ENCODE data around the gene SLC7A7. TPM values are rescaled to one million over a fixed set of nuclear protein-coding genes. Genes with fewer than 3 reads are reported as not detected.

SLC7A7 gene
- total and polyA plus RNA-seq, 2 of the 13 experiments (the other 11 are each of a cell fraction or from before 2014, with no cell fraction given) = 0.13 to 0.63 TPM

- TF ChIP-seq UBTF (CRISPR knock-in tag; IDR thresholded peaks at IDR 0.05) (peak; percentile 73), ELK4 (CRISPR knock-in tag; IDR thresholded peaks at IDR 0.05; ENCODE audit: borderline replicate concordance) (no peak; the same call in 1 of the 2 replicates), ZNF782 (CRISPR knock-in tag; IDR thresholded peaks at IDR 0.05; ENCODE audit: borderline replicate concordance) (peak; percentile 95), MAFF (IDR thresholded peaks at IDR 0.05; ENCODE audit: low read depth, low read length) (no peak), ZSCAN22 (CRISPR knock-in tag; IDR thresholded peaks at IDR 0.05) (no peak), ZNF280B (CRISPR knock-in tag; IDR thresholded peaks at IDR 0.05; ENCODE audit: borderline replicate concordance) (0 out of 2 replicates have a peak, but pooled peaks have one; percentile 77), ZFP37 (CRISPR knock-in tag; IDR thresholded peaks at IDR 0.05; ENCODE audit: borderline replicate concordance) (no peak), ATF3 (CRISPR knock-in tag; IDR thresholded peaks at IDR 0.05) (no peak), ZNF333 (CRISPR knock-in tag; IDR thresholded peaks at IDR 0.05; ENCODE audit: borderline replicate concordance) (no peak; the same call in 1 of the 2 replicates), SUZ12 (IDR thresholded peaks at IDR 0.05; ENCODE audit: low read depth, low read length) (peak; percentile 2; the same call in 1 of the 2 replicates), EHMT2 (IDR thresholded peaks at IDR 0.05; ENCODE audit: borderline replicate concordance, low read depth, low read length) (peak; percentile 100), ZZZ3 (CRISPR knock-in tag; IDR thresholded peaks at IDR 0.05; ENCODE audit: borderline replicate concordance) (peak; percentile 78; the same call in 1 of the 2 replicates), ONECUT2 (CRISPR knock-in tag; IDR thresholded peaks at IDR 0.05) (no peak), GFI1 (CRISPR knock-in tag; IDR thresholded peaks at IDR 0.05; ENCODE audit: borderline replicate concordance) (peak; percentile 87; the same call in 1 of the 2 replicates), FOSL2 (CRISPR knock-in tag; IDR thresholded peaks at IDR 0.05) (no peak; the same call in 1 of the 2 replicates), XBP1 (CRISPR knock-in tag; IDR thresholded peaks at IDR 0.05) (0 out of 2 replicates have a peak, but pooled peaks have one; percentile 75), RNF219 (CRISPR knock-in tag; IDR thresholded peaks at IDR 0.05) (0 out of 2 replicates have a peak, but pooled peaks have one; percentile 47), BHLHE40 (IDR thresholded peaks at IDR 0.05; ENCODE audit: low read length) (no peak; the same call in 1 of the 2 replicates), ZNF543 (CRISPR knock-in tag; IDR thresholded peaks at IDR 0.05) (peak; percentile 71; the same call in 1 of the 2 replicates), RFXANK (CRISPR knock-in tag; IDR thresholded peaks at IDR 0.05) (no peak; the same call in 1 of the 2 replicates), ZNF292 (CRISPR knock-in tag; IDR thresholded peaks at IDR 0.05; ENCODE audit: borderline replicate concordance, low read depth) (peak; percentile 83)
Measured at GRCh38 chr14:22829661-22830442, 14.6 kb upstream of the SLC7A7 start, which contains the start of gene MRPL52 (continued).

All from HepG2 (cell line).